ENCODE data around the gene TSPAN33. TPM values are rescaled to one million over a fixed set of nuclear protein-coding genes. Genes with fewer than 3 reads are reported as not detected.

TSPAN33 gene
- total and polyA plus RNA-seq, 9 of the 15 experiments (the other 6 are each of a cell fraction or from before 2014, with no cell fraction given), result 0.03 to 1.5 (median 0.23) TPM; not detected in 2

DNA sequence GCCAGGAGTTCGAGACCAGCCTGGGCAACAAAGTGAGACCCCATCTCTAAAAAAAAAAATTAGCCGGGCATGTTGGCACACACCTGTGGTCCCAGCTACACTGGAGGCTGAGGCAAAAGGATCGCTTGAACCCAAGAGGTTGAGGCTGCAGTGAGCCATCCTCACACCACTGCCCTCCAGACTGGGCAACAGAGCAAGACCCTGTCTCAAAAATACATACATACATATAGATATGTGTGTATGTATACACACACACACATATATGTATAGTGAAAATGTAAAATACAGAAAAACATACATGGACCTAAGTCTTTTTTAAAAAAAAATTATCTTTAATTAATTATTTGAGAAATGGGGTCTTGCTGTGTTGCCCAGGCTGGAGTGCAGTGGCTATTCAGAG lies 49.4 kb downstream of the TSPAN33 start:
- no peak overlapping the region for H3K9ac ChIP-seq (ENCODE audit: insufficient read depth in 1 of 2, low read depth in 2 of 2, low read length in 2 of 2)
- H3K36me3 ChIP-seq (ENCODE audit: control insufficient read depth, insufficient read depth, low read length), result no peaks in the 10 kb centered on the region
- 6% methylated on average over 3 of the region's 3 CpGs for WGBS (ENCODE audit: insufficient coverage, low coverage, missing lambda C conversion rate)
- no peak for DNase-seq (ENCODE audit: extremely low read depth in 1 of 4, low spot score in 3 of 4)
- intact Hi-C loops (cut with micrococcal nuclease), result loop anchor here (5.0 kb wide), 1 partner anchor 82 kb away; no protein-coding TSS in a partner anchor
- H2AFZ ChIP-seq (ENCODE audit: low read depth, low read length), result no peak overlapping the region
- no peaks in the 10 kb centered on the region for H4K20me1 ChIP-seq (replicated peaks; ENCODE audit: control insufficient read depth, insufficient read depth, low read length)
- no peak overlapping the region for H3K27ac ChIP-seq (ENCODE audit: extremely low read depth, low read depth, low read length)
- in situ Hi-C loops (cut with MboI), result no loop called here
- TF ChIP-seq LARP7 (IDR thresholded peaks at IDR 0.05) (no peak), ZNF121 (CRISPR knock-in tag; conservative IDR thresholded peaks at IDR 0.05) (peak; percentile 91)
- no peaks in the 10 kb centered on the region for H3K79me2 ChIP-seq (ENCODE audit: control insufficient read depth, insufficient read depth, low read length)
- no peak overlapping the region for H3K4me2 ChIP-seq (ENCODE audit: insufficient read depth, low read length)
- no peaks in the 10 kb centered on the region for H3K9me3 ChIP-seq (replicated peaks; ENCODE audit: control insufficient read depth, insufficient read depth, low read depth, low read length)
- FAIRE-seq, result no peak
- no peak for ATAC-seq
- ChIA-PET CTCF (ENCODE audit: low intra/inter-chr PET ratio) (no interaction called here), POLR2A (interaction anchor here (0.6 kb wide), 2 partner anchors 95 to 751 kb away, joined by 3 read pairs; no protein-coding TSS in a partner anchor)
- H3K4me1 ChIP-seq (replicated peaks in 1 of 2; ENCODE audit: control insufficient read depth in 2 of 2, insufficient read depth in 2 of 2, low read length in 2 of 2), result peaks cover 0 to 5% of the 10 kb centered on the region in 2 experiments; a peak in 1 of 5 replicates
- peaks cover 43 to 50% of the 10 kb centered on the region in 2 experiments; a peak in 4 of 5 replicates for H3K27me3 ChIP-seq (ENCODE audit: control insufficient read depth in 2 of 2, insufficient read depth in 2 of 2, low read length in 2 of 2)
- no peaks in the 10 kb centered on the region for H3K9me1 ChIP-seq (ENCODE audit: control insufficient read depth, insufficient read depth, low read length)
- no TSS peak for BruUV-seq (replicated peaks)
- H3K4me3 ChIP-seq, result no peak overlapping the region

DNA sequence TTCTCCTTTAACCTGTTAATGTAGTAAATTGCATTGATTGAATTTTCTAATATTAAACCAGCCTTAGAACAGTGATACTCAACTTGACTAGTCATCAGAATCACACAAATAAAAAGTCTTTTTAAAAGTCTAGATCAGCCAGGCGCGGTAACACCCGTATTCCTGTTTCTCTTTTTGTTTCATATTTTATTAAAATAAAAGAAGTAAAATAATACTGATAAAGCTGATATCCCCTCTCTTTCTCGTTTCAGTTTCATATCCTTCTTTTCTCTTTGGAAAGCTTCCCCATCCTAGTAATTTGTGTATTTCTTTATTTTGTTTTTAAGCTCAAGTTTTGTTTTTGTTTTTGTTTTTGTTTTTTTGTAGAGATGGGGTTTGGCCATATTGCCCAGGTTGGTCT lies 53.3 kb downstream of the TSPAN33 start:
- ChIA-PET POLR2A (interaction anchor here (0.5 to 1.1 kb wide), 3 partner anchors 9 to 190 kb away, joined by 3 to 4 read pairs (median 3); no protein-coding TSS in a partner anchor), CTCF (ENCODE audit: low intra/inter-chr PET ratio) (no interaction called here)
- 35% methylated on average over 4 of the region's 4 CpGs for WGBS (ENCODE audit: insufficient coverage, low coverage, missing lambda C conversion rate)
- intact Hi-C loops (cut with micrococcal nuclease) (no loop called here), in situ Hi-C loops (cut with MboI) (no loop called here)
- Histone ChIP-seq H3K9me1 (ENCODE audit: control insufficient read depth, insufficient read depth, low read length) (no peaks in the 10 kb centered on the region), H3K36me3 (ENCODE audit: control insufficient read depth, insufficient read depth, low read length) (no peaks in the 10 kb centered on the region), H3K79me2 (ENCODE audit: control insufficient read depth, insufficient read depth, low read length) (no peaks in the 10 kb centered on the region), H3K9me3 (replicated peaks; ENCODE audit: control insufficient read depth, insufficient read depth, low read depth, low read length) (no peaks in the 10 kb centered on the region), H3K4me1 (replicated peaks in 1 of 2; ENCODE audit: control insufficient read depth in 2 of 2, insufficient read depth in 2 of 2, low read length in 2 of 2) (no peaks in the 10 kb centered on the region), H3K4me2 (ENCODE audit: insufficient read depth, low read length) (no peak overlapping the region), H2AFZ (ENCODE audit: low read depth, low read length) (no peak overlapping the region), H3K9ac (ENCODE audit: insufficient read depth in 1 of 2, low read depth in 2 of 2, low read length in 2 of 2) (no peak overlapping the region), H4K20me1 (replicated peaks; ENCODE audit: control insufficient read depth, insufficient read depth, low read length) (no peaks in the 10 kb centered on the region), H3K4me3 (no peak overlapping the region), H3K27me3 (ENCODE audit: control insufficient read depth in 2 of 2, insufficient read depth in 2 of 2, low read length in 2 of 2) (peaks cover 40 to 45% of the 10 kb centered on the region in 2 experiments), H3K27ac (ENCODE audit: extremely low read depth, low read depth, low read length) (no peak overlapping the region)
- ATAC-seq, result no peak
- FAIRE-seq, result no peak
- DNase-seq (ENCODE audit: extremely low read depth in 1 of 4, low spot score in 3 of 4), result no peak
- BruUV-seq (replicated peaks), result no TSS peak
- TF ChIP-seq FOXJ2 (tag; IDR thresholded peaks at IDR 0.05) (no peak), CBX8 (IDR thresholded peaks at IDR 0.05; ENCODE audit: borderline replicate concordance, extremely low read depth, low read depth, low read length, poor library complexity, severe bottlenecking) (peak; percentile 47)

Data from K562 (cell line).